PFSK-1 (cell line): Measurements from ENCODE around the gene TMEM272.

Source experiments
- FOXP2 ChIP-seq: optimal IDR thresholded peaks from 2 replicates; pipeline ENCODE3; 2011; ENCODE audit warnings: borderline replicate concordance, control low read depth, inconsistent platforms; ENCODE audit not compliant: insufficient read depth; ENCODE audit errors: extremely low read length, extremely low read depth
- POLR2AphosphoS5 ChIP-seq: IDR thresholded peaks from 2 replicates; pipeline ENCODE4 v1.6.1; 2012; ENCODE audit warnings: low read depth, mild to moderate bottlenecking, control low read depth, low read length, moderate library complexity
- SIN3A ChIP-seq: IDR thresholded peaks from 2 replicates; pipeline ENCODE4 v1.6.1; 2012; ENCODE audit warnings: mild to moderate bottlenecking, low read length, moderate library complexity, borderline replicate concordance; ENCODE audit not compliant: insufficient read depth
- TAF1 ChIP-seq: IDR thresholded peaks from 2 replicates; pipeline ENCODE4 v1.6.1; 2012; ENCODE audit warnings: low read length, control low read depth, borderline replicate concordance; ENCODE audit not compliant: insufficient read depth
- TF ChIP-seq, protein P1 (sequence below), 2 experiments: IDR thresholded peaks; 2 replicates each; pipeline versions ENCODE4 v1.6.1 to v1.8.0; 2011 to 2012; ENCODE audit warnings: low read depth in 2 of 2, low read length in 2 of 2, control low read depth in 1 of 2, inconsistent platforms in 1 of 2, mild to moderate bottlenecking in 1 of 2, moderate library complexity in 1 of 2; ENCODE audit not compliant: insufficient read depth in 1 of 2

TMEM272 gene

DNA sequence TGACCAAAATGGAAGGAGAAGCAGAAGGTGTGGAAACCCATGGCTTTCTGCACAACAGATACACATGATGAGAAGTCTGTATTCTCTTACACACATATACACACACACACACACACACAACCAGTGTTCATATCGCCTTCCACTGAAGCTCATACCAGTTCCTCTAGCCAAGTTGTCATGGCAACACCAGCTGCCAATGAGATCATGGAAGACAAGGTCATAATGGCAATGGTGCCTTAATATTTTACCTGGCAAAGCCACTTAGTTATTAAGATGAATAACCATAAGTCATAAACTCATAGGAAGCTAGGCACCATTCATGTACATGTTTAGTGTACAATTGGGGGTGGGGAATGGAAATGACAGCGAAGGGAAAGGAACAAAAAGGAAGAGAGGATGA, 38.4 kb downstream of the TMEM272 start:
- TF ChIP-seq TAF1 (no peak), POLR2AphosphoS5 (no peak), FOXP2 (no peak), SIN3A (no peak)
- TF ChIP-seq, protein P1, sequence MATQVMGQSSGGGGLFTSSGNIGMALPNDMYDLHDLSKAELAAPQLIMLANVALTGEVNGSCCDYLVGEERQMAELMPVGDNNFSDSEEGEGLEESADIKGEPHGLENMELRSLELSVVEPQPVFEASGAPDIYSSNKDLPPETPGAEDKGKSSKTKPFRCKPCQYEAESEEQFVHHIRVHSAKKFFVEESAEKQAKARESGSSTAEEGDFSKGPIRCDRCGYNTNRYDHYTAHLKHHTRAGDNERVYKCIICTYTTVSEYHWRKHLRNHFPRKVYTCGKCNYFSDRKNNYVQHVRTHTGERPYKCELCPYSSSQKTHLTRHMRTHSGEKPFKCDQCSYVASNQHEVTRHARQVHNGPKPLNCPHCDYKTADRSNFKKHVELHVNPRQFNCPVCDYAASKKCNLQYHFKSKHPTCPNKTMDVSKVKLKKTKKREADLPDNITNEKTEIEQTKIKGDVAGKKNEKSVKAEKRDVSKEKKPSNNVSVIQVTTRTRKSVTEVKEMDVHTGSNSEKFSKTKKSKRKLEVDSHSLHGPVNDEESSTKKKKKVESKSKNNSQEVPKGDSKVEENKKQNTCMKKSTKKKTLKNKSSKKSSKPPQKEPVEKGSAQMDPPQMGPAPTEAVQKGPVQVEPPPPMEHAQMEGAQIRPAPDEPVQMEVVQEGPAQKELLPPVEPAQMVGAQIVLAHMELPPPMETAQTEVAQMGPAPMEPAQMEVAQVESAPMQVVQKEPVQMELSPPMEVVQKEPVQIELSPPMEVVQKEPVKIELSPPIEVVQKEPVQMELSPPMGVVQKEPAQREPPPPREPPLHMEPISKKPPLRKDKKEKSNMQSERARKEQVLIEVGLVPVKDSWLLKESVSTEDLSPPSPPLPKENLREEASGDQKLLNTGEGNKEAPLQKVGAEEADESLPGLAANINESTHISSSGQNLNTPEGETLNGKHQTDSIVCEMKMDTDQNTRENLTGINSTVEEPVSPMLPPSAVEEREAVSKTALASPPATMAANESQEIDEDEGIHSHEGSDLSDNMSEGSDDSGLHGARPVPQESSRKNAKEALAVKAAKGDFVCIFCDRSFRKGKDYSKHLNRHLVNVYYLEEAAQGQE (IDR thresholded peaks at IDR 0.05; ENCODE audit: insufficient read depth in 1 of 2, low read depth in 2 of 2, low read length in 2 of 2) = no peak

DNA sequence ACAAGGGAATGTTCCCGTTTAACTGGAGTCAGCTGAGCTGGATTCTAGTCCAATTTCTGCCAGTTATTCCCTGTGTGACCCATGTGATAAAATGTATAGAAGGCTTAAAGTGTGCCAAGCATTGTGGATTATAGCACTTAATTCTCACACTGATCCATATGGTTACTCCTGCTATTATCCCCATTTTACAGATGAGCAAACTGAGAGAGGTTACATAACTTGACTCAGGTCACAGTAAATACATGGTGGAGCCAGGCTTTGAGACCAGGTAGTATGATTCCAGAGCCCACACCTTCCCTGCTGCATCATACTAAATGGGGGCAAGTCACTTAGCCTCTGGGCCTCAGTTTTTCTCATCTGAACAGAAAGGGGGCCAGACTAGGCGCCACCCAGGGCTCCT, 39.1 kb downstream of the TMEM272 start:
- no peak for TF ChIP-seq POLR2AphosphoS5

DNA sequence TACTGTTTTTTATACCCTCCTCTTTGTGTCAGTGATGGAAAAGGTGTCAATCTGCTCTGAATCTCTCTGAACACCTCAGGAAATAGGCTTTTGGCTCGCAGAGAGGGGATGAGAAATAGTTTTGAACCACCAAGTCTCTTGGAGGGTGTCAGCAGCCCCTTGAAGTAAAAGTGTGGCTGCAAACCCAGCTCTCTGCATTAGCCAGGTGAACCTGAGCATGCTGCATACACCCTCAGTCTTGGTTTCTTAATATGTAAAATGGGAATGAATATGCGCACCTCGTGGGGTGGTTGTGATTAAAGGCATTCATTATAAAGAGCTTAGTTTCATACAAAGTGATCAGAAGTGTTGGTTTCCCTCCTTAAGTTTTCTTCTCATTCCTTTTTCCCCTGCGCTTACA, 39.7 kb downstream of the TMEM272 start:
- TF ChIP-seq FOXP2 (no peak), TAF1 (no peak), SIN3A (no peak), POLR2AphosphoS5 (no peak)
- TF ChIP-seq, protein P1 (IDR thresholded peaks at IDR 0.05; ENCODE audit: insufficient read depth in 1 of 2, low read depth in 2 of 2, low read length in 2 of 2) = no peak

DNA sequence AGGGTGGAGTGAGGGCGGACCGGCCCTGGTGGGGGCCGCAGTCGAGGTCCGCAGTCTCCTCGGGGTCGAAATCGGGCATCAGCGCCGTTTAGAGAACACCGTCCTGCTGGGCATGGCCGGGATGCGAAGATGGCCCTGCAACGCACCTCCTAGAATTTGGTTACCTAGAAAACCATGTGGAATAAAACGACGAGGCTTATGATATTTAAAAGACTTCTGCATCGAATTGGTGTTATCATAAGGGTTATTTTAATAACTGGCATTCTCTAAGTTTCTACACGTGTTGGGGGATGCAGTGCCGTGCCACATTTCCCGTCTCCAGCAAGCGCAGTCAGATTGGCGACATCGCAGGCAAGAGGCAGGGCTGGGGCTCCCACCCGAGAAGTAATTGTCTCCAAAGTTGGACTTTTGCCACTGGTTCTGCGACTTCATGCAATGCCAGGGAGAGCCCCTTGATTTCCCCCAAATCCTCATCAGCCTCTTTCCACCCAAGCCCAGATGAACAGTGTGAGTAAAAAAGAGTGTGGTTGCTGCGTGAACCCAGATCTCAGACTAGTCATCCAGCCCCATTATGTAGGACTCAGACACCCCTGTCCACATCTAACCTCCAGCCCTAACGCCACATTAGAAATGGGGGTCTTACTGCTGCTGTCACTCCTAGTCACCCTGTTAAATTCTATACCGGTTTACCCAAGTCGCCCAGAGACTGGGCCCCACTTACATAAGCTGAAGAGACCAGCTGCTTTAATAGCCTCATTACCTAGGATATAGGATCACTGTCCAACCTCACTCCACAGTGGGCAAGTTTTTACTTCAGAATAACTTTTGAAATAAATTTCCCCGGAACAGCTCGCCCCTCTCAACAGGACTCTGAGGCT, 40.4 kb downstream of the TMEM272 start:
- TF ChIP-seq, protein P1 (IDR thresholded peaks at IDR 0.05; ENCODE audit: insufficient read depth in 1 of 2, low read depth in 2 of 2, low read length in 2 of 2) = no peak
- TF ChIP-seq TAF1 (no peak), POLR2AphosphoS5 (no peak), FOXP2 (no peak), SIN3A (no peak)

DNA sequence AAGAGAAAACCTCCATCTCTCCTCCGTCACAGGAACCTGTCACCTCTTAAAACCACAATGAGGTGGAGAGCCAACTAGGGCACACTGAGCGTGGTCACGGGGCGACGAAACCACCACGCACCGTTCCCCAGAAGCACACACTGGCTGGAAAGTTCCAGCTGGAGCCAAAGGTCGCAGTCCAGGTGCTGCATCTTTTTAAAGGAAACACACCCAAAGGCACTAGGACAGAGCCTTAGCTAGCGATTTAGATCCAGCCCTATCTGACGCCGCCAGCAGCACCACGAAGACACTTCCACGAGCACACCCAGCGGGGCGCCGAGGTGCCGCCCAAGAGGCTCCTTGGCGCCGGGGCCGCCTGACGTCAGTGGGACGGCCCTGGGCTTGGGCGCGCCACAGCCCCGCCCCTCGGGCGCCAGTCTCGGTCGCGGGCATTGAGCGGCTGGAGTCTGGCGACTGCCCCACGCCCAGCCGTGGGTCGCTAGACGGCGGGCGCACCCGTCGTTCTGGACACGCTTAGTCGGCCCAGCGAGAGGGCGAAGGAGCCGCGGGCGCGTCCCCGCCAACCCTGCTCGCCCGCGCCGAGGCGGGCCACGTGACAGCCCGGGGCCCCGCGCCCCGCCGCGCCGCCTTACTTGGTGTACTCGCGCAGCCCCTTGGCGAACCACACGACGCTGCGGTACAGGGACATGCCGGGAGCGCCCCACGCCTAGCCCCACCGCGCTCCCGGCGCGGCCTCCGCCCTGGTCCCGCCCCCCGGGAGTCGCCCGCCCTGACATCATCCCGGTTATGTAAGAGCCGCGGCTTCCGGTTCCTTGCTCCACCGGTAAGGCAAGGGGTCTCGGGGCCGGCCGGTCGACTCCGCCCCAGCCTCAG, 41.3 kb downstream of the TMEM272 start, which contains the start of gene DHRS12:
Gene DHRS12 (minus strand): TSS at position 742 of the 873 bp plus-strand sequence. CDS start 4,504 bp downstream, outside the sequence.
- TF ChIP-seq POLR2AphosphoS5 = 0 out of 2 replicates have a peak, but pooled peaks have one; percentile 51
- TF ChIP-seq, protein P1 (IDR thresholded peaks at IDR 0.05; ENCODE audit: insufficient read depth in 1 of 2, low read depth in 2 of 2, low read length in 2 of 2) = no peak
